GM10266 (cell line): ENCODE results near the gene B3GNT7.

Experiments
- DNase-seq: peaks from one replicate; pipeline ENCODE4 v3.0.0; 2012; ENCODE audit errors: extremely low spot score
- CTCF ChIP-seq: IDR thresholded peaks from 2 replicates; pipeline ENCODE4 v1.5.1; 2012; ENCODE audit warnings: mild to moderate bottlenecking, low read depth; ENCODE audit not compliant: control insufficient read depth, insufficient read depth; ENCODE audit errors: missing control alignments

B3GNT7 gene

GRCh38 chr2:231411831-231412617 lies 16.5 kb downstream of the B3GNT7 start:
- peak; percentile 88 for DNase-seq
- peak; percentile 96 for TF ChIP-seq CTCF

- no peak for TF ChIP-seq CTCF
- no peak for DNase-seq
Measured at GRCh38 chr2:231412618-231412963, 17.1 kb downstream of the B3GNT7 start.

- DNase-seq: no peak
- TF ChIP-seq CTCF: no peak
Measured at GRCh38 chr2:231413456-231413855, 17.9 kb downstream of the B3GNT7 start.

DNA sequence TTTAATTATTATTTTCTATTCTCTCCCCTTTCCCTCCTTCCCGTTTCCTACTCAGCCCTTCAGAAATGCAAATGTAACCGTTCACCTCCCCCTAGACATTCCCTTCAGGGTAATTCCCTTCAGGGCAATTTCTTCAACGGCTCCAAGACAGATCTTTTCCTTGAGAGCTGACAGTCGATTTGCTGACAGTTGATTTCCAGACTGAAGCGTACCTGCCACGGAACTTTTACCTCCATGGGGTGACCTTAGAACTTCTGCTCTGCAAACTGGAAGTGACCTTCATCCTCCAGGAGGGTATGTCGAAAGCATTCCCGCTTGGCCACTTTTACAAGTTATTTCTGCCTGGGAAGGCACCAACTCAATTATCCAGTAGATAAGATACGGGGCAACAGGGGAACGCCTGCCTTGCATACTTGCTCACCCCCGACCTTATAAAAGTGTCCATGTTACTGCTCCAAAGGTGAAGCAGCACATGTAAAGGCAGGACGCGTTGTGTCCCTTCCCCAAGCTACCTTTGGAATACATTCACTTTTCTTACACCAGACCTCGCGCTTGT lies 18.5 kb downstream of the B3GNT7 start:
- TF ChIP-seq CTCF: no peak
- no peak for DNase-seq

GRCh38 chr2:231415029-231415428 lies 19.5 kb downstream of the B3GNT7 start:
- no peak for TF ChIP-seq CTCF
- DNase-seq: no peak

DNA sequence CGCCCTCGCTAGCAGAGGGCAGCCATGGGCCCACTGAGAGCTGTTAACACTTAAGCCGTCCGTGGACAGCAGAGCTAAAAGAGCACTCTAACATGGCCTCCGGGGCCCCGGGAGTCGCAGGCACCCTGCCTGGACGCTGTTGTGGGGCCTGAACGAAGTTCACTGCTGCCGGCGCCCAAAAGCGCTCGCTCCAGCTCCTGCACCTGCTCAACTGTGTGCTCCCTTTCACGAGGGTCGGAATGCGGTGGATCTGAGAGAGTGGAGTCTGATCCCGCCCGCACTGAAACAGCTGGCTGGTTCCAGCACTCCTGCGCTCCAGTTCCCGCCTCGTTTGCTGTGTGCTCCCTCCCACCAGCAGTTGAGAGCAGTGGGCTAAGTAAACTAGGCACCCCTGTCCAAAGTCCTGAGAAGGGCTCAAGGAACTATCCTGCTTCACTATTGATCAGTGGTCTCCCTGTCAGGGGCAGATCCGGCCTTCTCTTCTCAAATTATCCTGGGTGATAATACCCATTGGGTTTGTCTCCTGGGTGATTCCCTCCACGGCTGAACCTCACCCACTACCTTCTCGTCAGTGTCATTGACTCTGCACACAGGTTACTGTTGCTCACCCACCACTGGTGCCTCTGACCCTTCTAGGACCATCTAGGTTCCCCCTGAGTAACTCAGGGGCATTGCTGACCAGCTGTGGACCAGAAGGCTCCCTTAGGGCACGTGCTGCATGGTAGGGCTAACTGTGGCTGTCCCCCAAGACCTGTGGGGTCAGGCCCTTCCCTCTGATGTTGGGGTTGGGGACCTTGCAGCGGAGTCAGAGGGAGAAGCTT lies 23.5 kb downstream of the B3GNT7 start:
- no peak for DNase-seq
- TF ChIP-seq CTCF: no peak
